DMS53 treated with DMSO at 0.1 percent for 48 hours (cell line): Measurements from ENCODE around the gene FAM50B.

Experiments
- DNase-seq: peaks from one replicate; lab custom pipeline; 2025; ENCODE audit not compliant: unreplicated experiment; lab: John Stamatoyannopoulos, UW

The FAM50B gene

DNA sequence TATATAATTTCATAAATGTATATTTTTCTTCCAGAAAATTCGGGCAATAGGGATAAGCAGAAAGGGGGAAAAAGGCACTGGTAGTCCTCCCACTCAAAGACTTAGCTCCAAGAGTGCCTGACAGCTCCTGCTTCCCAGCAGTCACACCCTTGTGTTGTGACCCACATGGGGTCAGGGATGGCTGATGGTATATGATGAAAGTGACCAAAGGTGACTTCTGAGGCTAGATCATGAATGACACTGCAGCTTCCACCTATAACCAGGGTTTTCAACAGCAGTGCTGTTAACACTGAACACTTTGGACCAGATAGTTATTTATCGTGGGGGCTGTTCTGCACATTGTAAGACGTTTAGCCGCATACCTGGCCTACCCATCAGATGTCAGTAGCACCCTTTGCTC, 22.3 kb downstream of the FAM50B start:
- no peak for DNase-seq

DNA sequence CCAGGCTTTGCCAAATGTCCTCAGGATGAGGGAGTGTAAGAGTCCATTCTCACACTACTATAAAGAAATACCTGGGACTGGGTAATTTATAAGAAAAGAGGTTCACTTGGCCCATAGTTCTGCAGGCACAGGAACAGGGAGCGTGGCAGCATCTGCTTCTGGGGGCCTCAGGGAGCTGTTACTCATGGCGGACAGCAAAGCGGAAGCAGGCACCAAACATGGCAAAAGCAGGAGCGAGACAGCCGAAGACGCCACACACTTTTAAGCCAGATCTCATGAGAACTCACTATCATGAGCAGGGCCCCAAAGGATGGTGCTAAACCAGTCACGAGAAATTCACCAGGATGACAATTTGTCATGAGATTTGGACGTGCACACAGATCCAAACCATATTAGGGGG, 22.8 kb downstream of the FAM50B start:
- DNase-seq: no peak

DNA sequence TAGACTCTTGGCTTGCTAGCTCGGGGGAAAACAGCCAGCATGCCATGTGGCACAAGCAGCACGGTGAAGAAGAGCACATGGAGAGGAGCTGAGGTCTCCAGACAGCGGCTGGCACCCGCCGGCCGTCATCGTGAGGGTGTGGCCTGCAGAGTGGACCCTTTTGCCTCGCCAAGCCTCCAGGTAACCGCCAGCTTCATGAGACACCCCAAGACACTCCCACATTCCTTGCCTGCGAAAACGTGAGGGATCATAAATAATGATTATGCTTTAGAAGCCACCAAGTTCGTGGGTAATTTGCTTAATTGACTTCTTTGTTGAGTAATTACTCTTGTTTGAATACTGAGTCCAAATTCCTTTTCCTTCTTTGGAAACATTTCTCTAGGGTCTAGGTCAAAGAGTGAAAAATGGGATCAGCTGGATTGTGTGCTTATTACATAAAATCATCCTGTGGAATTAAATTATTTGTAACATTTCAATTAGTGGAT, 23.2 kb downstream of the FAM50B start:
- no peak for DNase-seq

DNA sequence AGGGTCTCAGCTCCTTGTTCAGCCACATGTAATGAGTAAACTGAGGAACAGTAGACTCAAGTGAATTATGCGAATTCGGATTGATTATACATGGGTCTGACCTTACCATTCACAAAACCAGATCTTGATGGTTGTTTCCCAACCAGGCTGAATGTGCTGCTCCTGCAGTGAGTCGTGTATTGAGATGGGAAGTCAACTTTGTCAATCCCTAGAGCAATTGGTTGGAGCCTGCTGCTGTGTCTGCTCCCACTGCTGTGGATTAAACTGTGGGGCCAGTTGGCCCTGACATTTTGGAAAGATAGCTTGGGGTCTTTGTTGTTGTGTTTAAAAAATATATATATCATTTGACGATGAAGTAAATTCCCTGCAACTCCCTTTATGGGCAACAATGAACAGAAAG, 23.9 kb downstream of the FAM50B start:
- DNase-seq: no peak

DNA sequence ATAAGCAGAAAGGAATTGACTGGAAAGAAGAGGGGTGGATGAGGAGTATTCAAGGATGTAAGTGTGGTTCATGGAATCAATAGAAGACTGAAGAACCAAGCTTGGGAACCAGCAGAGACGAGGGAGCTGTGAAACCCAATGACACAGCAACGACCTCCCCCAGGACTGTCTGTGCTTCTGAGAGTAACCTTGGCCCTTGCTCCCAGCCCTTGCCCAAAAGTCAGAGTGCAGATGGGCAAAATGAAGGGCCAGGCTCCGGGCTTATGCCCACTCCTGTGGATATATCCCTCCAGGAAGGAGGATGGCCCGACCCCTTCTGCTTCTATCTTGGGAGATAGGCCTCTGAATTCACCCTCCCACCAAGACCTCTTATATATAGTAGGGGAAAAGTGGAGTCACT, 24.9 kb downstream of the FAM50B start:
- no peak for DNase-seq

DNA sequence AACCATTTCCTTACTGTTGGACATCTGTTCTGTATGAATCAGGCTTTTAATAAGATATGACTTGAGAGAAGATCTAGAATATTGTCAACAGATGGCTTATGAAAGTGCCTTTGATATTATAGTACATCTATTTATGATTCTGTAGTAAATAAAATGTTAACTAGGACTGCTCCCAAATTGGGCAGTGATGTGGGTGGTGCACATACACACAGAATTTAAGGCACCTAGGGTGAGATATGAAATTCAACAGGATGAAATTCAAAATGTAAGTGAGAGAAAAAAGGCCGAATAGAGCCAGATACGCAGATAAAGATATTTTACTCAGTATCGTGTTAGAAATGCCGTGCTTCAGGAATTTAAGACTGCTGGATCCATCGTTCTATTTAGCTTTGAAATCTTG, 26.3 kb downstream of the FAM50B start:
- no peak for DNase-seq

DNA sequence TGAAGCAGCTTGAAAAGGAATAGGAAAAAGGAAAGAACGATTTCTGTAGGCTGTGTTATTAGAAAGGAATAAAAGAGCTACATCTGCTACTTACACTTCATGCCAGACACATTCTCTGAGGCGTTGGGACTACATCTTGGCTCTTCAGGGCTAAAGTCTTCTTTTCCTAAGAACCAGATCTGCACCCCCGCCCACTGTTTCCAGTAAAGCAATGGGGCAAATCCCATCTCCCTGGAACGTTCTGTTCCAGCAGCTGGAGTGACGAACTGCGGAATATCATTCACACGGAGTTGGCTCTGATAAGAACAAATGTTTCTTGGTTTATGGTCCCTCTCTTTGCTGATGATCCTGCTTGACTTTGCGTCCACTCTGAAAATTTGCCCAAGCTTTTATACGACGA, 26.9 kb downstream of the FAM50B start:
- no peak for DNase-seq

DNA sequence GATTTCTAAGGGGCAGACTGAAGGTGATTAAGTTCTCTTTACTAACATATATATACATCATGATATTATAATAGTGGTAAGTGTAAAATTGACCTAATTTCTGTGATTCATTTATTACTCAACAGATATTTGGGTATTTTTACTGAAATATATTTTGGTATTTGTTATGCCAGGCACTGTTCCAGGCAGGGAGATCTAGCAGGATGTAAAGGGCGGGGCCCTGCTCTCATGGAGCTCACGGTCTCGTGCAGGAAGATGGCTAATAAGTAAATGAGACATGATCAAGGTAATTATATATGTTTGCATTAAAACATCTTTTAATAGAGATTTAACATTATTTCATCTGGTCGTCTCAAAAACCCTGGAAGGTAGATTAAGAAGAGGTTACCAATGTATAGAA, 27.7 kb downstream of the FAM50B start:
- DNase-seq: no peak

DNA sequence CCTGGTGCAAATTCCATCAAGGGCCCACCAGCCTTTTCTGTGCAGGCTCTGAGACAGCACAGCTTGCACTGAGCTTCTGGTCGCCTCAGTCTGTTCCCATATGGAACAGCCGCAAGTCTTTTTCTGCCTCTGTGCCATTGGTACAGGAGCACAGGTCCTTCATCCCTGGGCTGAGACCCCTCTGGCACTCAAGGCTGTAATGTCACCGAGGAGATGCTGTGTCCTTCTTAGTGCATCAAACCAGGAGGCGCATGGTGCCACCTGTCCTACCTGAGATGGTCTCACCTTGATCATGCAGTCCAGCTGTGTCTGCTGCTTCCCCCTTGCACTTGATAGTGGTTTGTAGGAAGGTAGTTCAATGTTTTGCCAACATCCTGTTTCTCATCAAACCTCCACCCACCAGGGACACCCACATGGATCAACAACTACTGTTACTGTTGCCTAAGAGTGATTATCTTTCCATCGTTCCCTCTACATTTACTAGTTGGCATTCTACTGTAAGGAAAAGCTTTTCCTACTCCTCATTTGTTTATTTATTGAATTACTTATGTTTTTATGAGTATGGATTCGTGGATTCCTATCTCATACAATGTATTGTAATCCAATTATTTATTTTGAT, 29.0 kb downstream of the FAM50B start:
- no peak for DNase-seq

DNA sequence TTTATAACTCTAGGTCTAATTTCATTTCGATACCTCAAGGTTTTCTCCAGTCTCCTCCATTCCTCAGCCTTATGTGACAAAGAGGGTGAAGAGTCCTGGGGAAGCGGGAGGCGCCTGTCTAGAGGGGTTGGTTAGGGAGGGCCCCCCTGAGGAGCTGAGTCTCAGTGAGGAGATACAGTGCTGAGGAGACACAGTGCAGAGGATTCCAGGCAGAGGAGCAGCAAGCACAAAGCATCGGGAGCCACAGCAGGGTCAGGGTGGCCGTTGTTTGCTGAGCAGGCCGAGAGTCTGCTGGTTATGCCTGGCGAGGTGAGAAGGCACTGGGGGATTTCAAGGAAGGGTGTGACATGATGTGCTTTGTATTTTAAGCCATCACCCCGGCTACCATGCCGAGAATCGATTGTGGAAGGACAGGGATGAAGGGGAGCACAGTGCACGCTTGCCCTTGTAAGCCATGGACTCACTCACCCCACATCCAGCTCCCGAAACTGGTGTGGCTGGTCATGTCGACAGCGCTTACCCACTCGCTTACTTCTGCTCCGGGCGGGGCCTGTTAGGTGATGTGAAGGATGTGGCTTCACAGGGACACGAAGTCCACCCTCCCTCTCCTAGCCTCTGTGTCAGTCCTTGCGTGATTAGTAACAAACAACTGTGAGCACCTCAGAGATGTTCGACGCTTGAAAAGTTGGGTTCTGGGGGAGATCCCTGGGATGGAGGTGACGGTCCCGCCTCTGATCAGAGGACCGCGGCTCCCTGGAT, 30.2 kb downstream of the FAM50B start:
- DNase-seq: no peak

DNA sequence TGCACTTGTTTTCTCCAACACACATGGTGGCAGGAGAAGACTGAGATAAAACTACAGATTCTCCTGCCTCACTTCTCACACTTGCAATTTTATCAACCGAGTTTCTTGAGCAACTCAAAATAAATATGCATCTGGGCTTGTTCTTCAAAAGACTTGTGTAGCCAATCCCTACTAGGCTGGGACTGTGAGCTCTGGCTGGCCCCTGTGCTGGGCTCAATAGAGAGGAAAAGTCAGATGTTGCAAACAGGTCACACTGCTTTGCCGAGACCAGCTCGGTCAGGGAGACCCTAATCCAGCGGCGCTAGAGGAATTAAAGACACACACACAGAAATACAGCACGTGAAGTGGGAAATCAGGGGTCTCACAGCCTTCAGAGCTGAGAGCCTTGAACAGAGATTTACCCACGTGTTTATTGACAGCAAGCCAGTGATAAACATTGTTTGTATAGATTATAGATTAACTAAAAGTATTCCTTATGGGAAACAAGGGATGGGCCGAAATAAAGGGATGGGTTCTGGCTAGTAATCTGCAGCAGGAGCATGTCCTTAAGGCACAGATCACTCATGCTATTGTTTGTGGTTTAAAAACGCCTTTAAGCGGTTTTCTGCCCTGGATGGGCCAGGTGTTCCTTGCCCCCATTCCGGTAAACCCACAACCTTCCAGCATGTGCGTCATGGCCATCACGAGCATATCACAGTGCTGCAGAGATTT, 32.7 kb downstream of the FAM50B start:
- no peak for DNase-seq

DNA sequence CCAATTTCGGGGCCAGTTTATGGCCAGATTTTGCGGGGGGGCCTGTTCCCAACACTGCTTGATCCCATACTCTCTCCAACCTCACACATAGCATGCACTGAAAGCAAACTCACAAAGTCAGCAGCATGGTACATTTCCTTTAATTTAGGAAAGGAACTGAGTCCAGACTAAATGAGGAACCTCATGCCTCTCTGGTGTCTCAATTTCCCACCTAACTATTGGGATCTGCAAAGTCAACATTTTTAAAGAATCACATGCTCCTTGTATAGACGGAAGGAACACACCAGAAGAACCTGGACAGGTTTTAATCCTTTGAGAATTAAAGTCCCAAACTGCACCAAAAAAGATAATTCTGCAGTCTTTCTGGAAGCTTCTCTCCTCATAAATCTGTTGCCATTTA, 33.3 kb downstream of the FAM50B start:
- no peak for DNase-seq

DNA sequence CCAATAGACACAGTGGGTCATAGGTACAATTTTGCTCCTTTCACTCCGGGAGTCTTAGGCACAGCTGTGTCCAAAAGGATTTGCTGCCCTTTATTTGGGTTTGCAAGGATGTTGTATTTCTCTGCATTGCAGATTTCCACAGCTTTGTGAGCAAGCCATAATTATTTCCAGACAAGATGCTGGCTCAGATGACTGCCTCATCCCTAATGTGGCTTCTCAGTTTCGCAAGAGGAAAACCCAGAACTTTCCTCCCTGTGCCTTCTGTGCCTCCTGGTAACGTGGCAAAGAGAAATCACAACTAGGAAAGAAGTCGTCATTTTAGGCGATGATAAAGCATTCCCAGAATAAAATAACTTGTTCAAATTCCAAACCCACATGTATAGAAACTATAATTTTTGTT, 33.7 kb downstream of the FAM50B start:
- DNase-seq: no peak

DNA sequence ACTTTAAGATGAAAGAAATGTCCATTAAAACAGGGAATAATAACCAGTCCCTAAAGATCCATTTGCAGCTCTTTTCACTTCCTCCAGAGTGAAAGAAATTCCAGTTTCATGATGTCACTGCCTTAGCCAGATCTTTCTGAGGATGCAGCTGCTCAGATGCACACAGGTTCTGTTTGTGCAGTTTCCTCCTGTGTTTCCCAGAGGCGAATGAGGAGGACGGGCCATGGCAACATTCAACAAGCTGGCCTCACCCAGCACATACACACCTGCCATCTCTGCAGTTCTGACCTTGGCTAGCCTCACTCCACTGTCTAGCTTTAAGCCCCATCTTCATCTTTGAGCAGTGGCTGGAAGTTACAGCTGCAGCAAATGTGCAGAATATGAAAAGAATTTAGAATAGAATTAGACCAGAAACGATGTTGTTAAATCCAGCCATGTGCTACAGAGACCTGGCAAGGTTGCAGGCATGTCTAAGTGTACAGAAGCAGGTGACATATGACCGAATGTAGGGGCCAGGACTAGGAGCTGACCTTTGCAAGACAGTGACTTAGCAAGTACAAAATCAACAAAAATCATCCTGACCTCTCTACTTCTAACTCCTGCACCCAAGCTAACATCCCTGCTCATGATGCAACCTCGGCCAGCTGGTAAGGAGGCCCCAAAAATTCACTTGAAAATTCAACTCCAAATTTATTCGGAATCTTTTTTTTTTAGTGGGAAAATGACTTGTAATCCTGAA, 35.0 kb downstream of the FAM50B start:
- peak; percentile 37 for DNase-seq

DNA sequence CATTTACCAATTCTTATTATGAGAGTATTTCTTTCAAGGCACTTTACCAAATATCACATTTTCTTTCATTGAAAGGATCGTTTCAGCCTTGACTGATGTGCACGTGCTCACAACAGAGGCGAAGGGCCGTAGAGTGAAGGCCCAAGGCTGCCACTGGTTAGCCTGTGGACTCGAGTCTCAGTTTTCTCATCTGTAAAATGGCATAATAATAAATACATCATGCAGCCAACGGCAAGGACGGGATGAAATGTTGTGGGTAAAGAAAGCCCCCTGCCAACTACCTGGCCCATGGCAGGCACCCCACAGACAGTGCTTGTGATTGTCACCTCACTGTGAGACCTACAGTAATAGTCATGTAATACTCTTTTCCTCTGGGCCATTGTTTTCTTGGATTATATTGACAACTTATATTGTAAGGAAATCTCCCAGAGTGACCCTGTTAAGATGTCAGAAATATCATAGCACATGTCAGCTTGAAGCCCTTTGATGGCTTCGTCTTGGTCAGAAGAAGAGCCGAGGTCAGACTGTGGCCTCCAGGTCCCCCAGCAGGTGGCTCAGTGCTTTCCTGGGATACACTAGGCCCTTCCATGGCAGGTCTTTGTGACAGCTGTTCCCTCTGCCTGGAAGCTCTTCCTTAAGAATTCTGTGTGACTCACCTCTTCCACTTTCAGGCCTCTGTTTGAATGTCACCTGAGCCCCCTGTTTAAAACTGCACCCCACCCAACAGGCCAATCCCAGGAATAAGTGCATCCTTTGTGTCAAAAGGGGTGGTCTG, 36.3 kb downstream of the FAM50B start:
- peak; percentile 46 for DNase-seq

DNA sequence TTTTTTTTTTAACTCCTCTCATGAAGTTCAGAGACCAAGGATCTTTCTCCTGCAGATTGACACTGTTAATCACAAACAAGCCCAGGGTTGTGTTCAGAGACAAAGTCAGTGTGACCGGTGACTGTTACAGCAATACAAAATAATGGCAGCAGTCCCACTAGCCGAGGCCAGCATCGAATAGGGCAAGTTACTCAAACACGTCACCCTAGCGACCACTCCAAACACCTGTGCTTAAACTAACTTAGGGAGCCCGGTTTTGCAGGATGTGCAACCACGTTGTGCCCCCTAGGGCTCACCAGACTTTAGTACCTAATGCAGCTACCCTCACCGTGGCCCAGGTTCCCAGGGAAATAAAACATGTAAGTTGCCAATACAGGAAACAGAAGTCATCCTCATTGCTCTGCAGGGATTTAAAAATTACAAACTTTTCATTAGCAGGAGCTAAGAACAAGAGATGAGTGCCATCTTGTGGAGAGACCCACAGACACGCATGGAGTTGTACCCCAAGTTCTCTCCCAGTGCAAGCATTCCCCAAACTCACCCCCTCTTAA, 38.1 kb downstream of the FAM50B start:
- DNase-seq: no peak

DNA sequence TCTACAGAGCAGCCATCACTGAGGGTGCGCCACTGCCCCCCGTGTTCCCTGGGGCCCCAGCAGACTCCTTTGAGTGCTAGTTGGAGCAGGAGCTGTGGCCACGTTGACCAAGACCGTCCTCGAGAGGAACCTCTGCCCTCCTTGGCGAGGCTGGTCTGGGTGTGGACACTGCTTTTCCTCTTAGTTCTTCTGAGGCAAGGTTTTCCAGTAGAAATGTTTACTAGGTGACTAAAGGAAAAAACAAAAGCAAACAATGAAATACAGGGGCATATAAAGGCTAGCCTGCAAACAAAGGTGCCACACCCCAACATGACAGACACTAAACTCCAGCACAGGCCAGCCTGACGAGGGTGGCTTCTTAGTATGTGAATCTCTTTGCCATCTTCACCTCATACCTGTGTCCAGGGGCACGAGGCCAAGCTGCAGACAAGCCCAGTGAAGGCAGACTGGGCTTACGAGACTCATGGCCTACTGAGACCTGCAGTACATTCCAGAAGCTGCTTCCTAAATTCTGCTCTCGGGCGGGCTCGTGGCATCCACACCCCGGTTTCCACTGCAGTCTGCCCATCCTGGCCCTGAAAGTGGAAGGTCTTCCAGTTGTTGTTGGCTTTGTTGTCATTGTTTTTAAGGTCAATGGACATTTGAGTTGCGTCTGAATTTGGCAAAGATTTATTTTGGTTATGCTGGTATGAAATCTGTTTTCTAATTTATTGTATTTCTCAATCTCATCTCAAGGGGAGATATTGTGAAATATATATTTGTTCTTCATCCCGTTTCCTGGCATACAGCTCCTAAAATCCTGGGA, 39.2 kb downstream of the FAM50B start:
- no peak for DNase-seq

DNA sequence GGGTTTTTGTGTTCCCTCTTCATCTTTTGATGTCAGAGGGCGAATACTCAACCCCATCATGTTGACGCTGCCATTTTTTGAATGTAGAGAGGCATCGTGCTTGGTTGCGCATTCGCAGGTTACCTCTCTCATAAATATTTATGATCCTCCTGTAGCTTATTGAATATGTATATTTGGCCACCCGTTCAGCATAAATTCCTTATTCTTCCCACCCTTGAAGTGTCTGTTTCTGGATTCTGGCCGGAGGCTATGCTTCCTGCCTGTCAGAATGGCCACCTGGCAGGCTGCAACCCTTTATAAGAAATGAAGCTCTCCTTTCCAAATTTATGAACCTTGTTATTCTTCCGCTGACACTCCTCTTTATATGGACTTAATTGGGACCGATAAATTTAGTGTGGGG, 40.9 kb downstream of the FAM50B start:
- no peak for DNase-seq

DNA sequence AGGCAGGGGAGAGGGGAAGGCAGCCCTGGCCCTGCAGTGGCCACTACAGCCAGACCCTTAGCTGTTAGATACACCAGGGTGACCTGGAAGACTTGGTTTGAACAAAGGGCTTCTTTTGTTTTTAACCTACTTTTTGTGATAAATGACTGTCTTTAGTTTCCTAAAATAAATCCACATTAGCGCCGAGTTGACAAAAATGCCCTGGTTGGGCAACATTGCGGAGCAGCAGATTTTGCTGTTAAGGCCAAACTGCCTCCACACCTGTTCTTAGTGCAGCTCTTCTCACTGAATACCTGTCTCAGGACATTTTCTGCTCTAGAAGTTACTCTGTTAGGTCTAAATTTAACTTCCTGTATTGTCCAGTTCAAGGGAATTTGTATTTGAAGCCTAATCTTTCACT, 42.7 kb downstream of the FAM50B start:
- no peak for DNase-seq

DNA sequence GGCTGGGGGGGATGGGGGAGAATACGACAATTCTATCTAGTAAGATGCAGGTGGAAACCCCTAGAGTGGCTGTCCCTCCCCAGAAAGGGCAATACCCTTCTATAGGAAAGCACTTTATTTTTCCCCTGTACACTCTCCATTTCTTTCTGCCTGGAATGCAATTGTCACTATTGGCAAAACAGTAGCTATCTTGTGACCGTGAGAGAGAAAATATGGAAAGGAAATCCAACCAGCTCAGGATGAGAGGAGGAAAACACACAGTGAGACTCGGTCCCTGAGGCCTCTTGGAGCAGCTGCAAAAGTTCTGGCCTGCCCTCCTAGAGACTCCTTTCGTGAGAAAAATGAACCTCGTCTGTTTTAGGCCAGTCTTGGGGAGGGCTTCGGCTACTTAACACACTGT, 43.4 kb downstream of the FAM50B start:
- no peak for DNase-seq
